OCI-LY1 (cell line): ENCODE data around the gene EDN2.

Experiments
- H2AFZ ChIP-seq: fragments of 200-600 bp; sonication (generic), shearing (Covaris generic); 2 replicates; pipeline ENCODE4 v1.6.0; 2014; ENCODE audit warnings: antibody characterized with exemption, mild to moderate bottlenecking, low read length
- H3F3A ChIP-seq: fragments of 200-600 bp; sonication (generic), shearing (Covaris generic); 2 replicates; pipeline ENCODE4 v1.6.0; 2014; ENCODE audit warnings: mild to moderate bottlenecking, antibody characterized with exemption, low read length, moderate library complexity; ENCODE audit not compliant: insufficient read depth
- H3K27ac ChIP-seq: fragments of 200-600 bp; sonication (generic); 2 replicates; pipeline ENCODE4 v1.5.1; 2014; ENCODE audit warnings: low read length, mixed run types, mild to moderate bottlenecking, low read depth; ENCODE audit not compliant: poor library complexity, severe bottlenecking
- H3K27me3 ChIP-seq: fragments of 200-600 bp; sonication (generic); 2 replicates; pipeline ENCODE4 v1.6.0; 2014; ENCODE audit warnings: antibody characterized with exemption, mild to moderate bottlenecking, low read length, moderate library complexity; ENCODE audit not compliant: insufficient read depth
- H3K36me3 ChIP-seq: fragments of 200-600 bp; sonication (generic); 2 replicates; pipeline ENCODE4 v1.6.1; 2014; ENCODE audit warnings: mild to moderate bottlenecking, antibody characterized with exemption, low read length, moderate library complexity, mixed read lengths; ENCODE audit not compliant: insufficient read depth
- H3K4me1 ChIP-seq: fragments of 200-600 bp; sonication (generic); 2 replicates; pipeline ENCODE4 v1.5.1; 2014; ENCODE audit warnings: mild to moderate bottlenecking, low read length, moderate library complexity; ENCODE audit not compliant: insufficient read depth, severe bottlenecking
- H3K4me2 ChIP-seq: fragments of 200-600 bp; sonication (generic), shearing (Covaris generic); 2 replicates; pipeline ENCODE4 v1.6.1; 2014; ENCODE audit warnings: low read length
- H3K4me3 ChIP-seq: fragments of 200-600 bp; sonication (generic); 2 replicates; pipeline ENCODE4 v1.5.1; 2014; ENCODE audit warnings: low read length, low read depth, mild to moderate bottlenecking, mixed read lengths; ENCODE audit not compliant: poor library complexity, severe bottlenecking
- H3K79me2 ChIP-seq: fragments of 200-600 bp; shearing (Covaris generic); 2 replicates; pipeline ENCODE4 v1.6.1; 2016; ENCODE audit warnings: mixed run types, low read length, mixed read lengths; ENCODE audit not compliant: insufficient read depth
- H3K9ac ChIP-seq: fragments of 200-600 bp; sonication (generic), shearing (Covaris generic); 2 replicates; pipeline ENCODE4 v1.6.1; 2014; ENCODE audit warnings: mild to moderate bottlenecking, low read length, mixed read lengths
- H3K9me2 ChIP-seq: fragments of 200-600 bp; sonication (generic), shearing (Covaris generic); 2 replicates; pipeline ENCODE4 v1.6.1; 2014; ENCODE audit warnings: low read depth, mild to moderate bottlenecking, low read length, mixed read lengths
- H3K9me3 ChIP-seq: fragments of 200-600 bp; shearing (Covaris generic); 2 replicates; pipeline ENCODE4 v1.6.1; 2014; ENCODE audit warnings: low read length, mixed read lengths
- H4K20me1 ChIP-seq: fragments of 200-600 bp; sonication (generic), shearing (Covaris generic); 2 replicates; pipeline ENCODE4 v1.6.0; 2016; ENCODE audit warnings: mild to moderate bottlenecking, low read length; ENCODE audit not compliant: insufficient read depth
- CTCF ChIP-seq: fragments of 200-600 bp; sonication (generic), shearing (Covaris generic); IDR thresholded peaks from 2 replicates; pipeline ENCODE4 v1.5.1; 2017; ENCODE audit warnings: mild to moderate bottlenecking, antibody characterized with exemption, low read length, moderate library complexity, mixed read lengths
- EZH2 ChIP-seq: fragments of 200-600 bp; sonication (generic), shearing (Covaris generic); IDR thresholded peaks from 2 replicates; pipeline ENCODE4 v1.8.0; 2017; ENCODE audit warnings: borderline replicate concordance, mixed run types, mild to moderate bottlenecking, antibody characterized with exemption, low read length, moderate library complexity, mixed read lengths

Gene EDN2

GRCh38 chr1:41450747-41451285, 33.7 kb downstream of the EDN2 start:
- Histone ChIP-seq H3K27me3 (no peaks in the 10 kb centered on the region), H3K9me3 (no peaks in the 10 kb centered on the region), H3K4me2 (no peak overlapping the region), H3K4me1 (no peaks in the 10 kb centered on the region), H3F3A (no peaks in the 10 kb centered on the region), H3K4me3 (no peak overlapping the region), H3K9me2 (no peaks in the 10 kb centered on the region), H3K27ac (no peak overlapping the region), H3K9ac (no peak overlapping the region), H4K20me1 (no peaks in the 10 kb centered on the region), H3K79me2 (no peaks in the 10 kb centered on the region), H3K36me3 (no peaks in the 10 kb centered on the region), H2AFZ (no peak overlapping the region)
- TF ChIP-seq CTCF, result no peak
- no peak for TF ChIP-seq EZH2

GRCh38 chr1:41449326-41449921, 35.1 kb downstream of the EDN2 start:
- Histone ChIP-seq H3K27me3 (no peaks in the 10 kb centered on the region), H3K4me3 (no peak overlapping the region), H3K9me2 (no peaks in the 10 kb centered on the region), H3F3A (no peaks in the 10 kb centered on the region), H3K36me3 (no peaks in the 10 kb centered on the region), H4K20me1 (no peaks in the 10 kb centered on the region), H3K4me2 (no peak overlapping the region), H2AFZ (no peak overlapping the region), H3K9ac (no peak overlapping the region), H3K27ac (no peak overlapping the region), H3K4me1 (no peaks in the 10 kb centered on the region), H3K79me2 (no peaks in the 10 kb centered on the region), H3K9me3 (0 out of 2 replicates have a peak, but pooled peaks cover 5% of the 10 kb centered on the region)
- TF ChIP-seq EZH2, result no peak
- TF ChIP-seq CTCF, result no peak

GRCh38 chr1:41448821-41449220, 35.7 kb downstream of the EDN2 start:
- Histone ChIP-seq H3K79me2 (no peaks in the 10 kb centered on the region), H3K27ac (no peak overlapping the region), H2AFZ (no peak overlapping the region), H3K4me3 (no peak overlapping the region), H3F3A (no peaks in the 10 kb centered on the region), H3K36me3 (no peaks in the 10 kb centered on the region), H3K9me3 (0 out of 2 replicates have a peak, but pooled peaks cover 10% of the 10 kb centered on the region), H3K9ac (no peak overlapping the region), H3K9me2 (no peaks in the 10 kb centered on the region), H4K20me1 (no peaks in the 10 kb centered on the region), H3K4me2 (no peak overlapping the region), H3K4me1 (no peaks in the 10 kb centered on the region), H3K27me3 (no peaks in the 10 kb centered on the region)
- TF ChIP-seq EZH2 (no peak), CTCF (no peak)
